CD4-positive, CD25-positive, alpha-beta regulatory T cell (primary cell): ENCODE measurements around the gene NECAB2. TPM values are rescaled to one million over a fixed set of nuclear protein-coding genes. Genes with fewer than 3 reads are reported as not detected.
A peak's percentile ranks its signal among the peaks of the same experiment; 100 is the strongest.

Experiments
- ATAC-seq, 2 donors: fragments of 150-1000 bp; cut with Tn5 transposase; one replicate each; pipeline ENCODE4 v1.10.0; 2021; ENCODE audit warnings: low read depth in 2 of 2, moderate number of reproducible peaks in 2 of 2, moderate library complexity in 1 of 2
- DNase-seq, 3 donors: peaks; one replicate each; pipeline versions ENCODE4 v3.0.0 to v3.0.0-alpha.2; 2012 to 2022; ENCODE audit warnings: mixed read lengths in 1 of 3
- H3K27ac ChIP-seq: one replicate; pipeline ENCODE4 v1.7.0; 2013; ENCODE audit warnings: mild to moderate bottlenecking, low read length; ENCODE audit not compliant: insufficient read depth, poor library complexity, severe bottlenecking
- H3K27me3 ChIP-seq: one replicate; pipeline ENCODE4 v1.7.0; 2013; ENCODE audit warnings: low read length; ENCODE audit not compliant: control insufficient read depth, insufficient read depth
- H3K36me3 ChIP-seq: one replicate; pipeline ENCODE4 v1.7.0; 2013; ENCODE audit warnings: mild to moderate bottlenecking, low read length, moderate library complexity; ENCODE audit not compliant: control insufficient read depth, insufficient read depth
- H3K4me1 ChIP-seq: 2 replicates; pipeline ENCODE4 v1.7.0; 2013; ENCODE audit warnings: mild to moderate bottlenecking, low read length; ENCODE audit not compliant: insufficient read depth, control insufficient read depth, poor library complexity, severe bottlenecking
- H3K4me3 ChIP-seq: one replicate; pipeline ENCODE4 v1.7.0; 2013; ENCODE audit warnings: low read depth, mild to moderate bottlenecking, low read length, moderate library complexity
- H3K9me3 ChIP-seq, 2 experiments: 1 replicate in 1 of 2; 2 replicates in 1 of 2; pipeline ENCODE4 v1.7.0; 2013; ENCODE audit warnings: low read length in 2 of 2, mild to moderate bottlenecking in 1 of 2, moderate library complexity in 1 of 2; ENCODE audit not compliant: control insufficient read depth in 2 of 2
- H3K27ac Mint-ChIP-seq, 3 donors: one replicate each; pipeline ENCODE4 v1.8.0; 2020 to 2022; ENCODE audit warnings: mild to moderate bottlenecking in 3 of 3, mixed read lengths in 3 of 3, moderate library complexity in 2 of 3
- H3K27me3 Mint-ChIP-seq: one replicate; pipeline ENCODE4 v1.8.0; 2022; ENCODE audit warnings: mild to moderate bottlenecking, mixed read lengths
- H3K36me3 Mint-ChIP-seq: one replicate; pipeline ENCODE4 v1.8.0; 2020; ENCODE audit warnings: mixed read lengths
- H3K4me1 Mint-ChIP-seq, 4 donors: one replicate each; pipeline ENCODE4 v1.8.0; 2020 to 2022; ENCODE audit warnings: mixed read lengths in 4 of 4, mild to moderate bottlenecking in 1 of 4
- H3K4me3 Mint-ChIP-seq, 4 donors: one replicate each; pipeline ENCODE4 v1.8.0; 2020 to 2022; ENCODE audit warnings: mild to moderate bottlenecking in 4 of 4, mixed read lengths in 4 of 4, moderate library complexity in 3 of 4
- H3K9me3 Mint-ChIP-seq, 7 donors: one replicate each; pipeline ENCODE4 v1.8.0; 2020 to 2022; ENCODE audit warnings: mixed read lengths in 7 of 7, mild to moderate bottlenecking in 3 of 7, moderate library complexity in 2 of 7
- polyA plus RNA-seq, 4 donors: library from polyadenylated mRNA; unstranded; fragments of 300-500 nt; fragmentation: Illumina TruSeq; gene quantifications; one replicate each; pipeline ENCODE4 v1.2.3, GENCODE V29; 2021
- total RNA-seq: library from RNA; stranded (reverse); gene quantifications from one replicate; pipeline ENCODE4 v1.2.3, GENCODE V29; 2022

NECAB2 gene
- total and polyA plus RNA-seq, 5 donors from 2014 or later, result not detected

- no peak overlapping the region for H3K27ac ChIP-seq
- peaks cover 14% of the 10 kb centered on the region for H3K27me3 Mint-ChIP-seq
- H3K9me3 ChIP-seq, result no peaks in the 10 kb centered on the region
- H3K4me1 Mint-ChIP-seq, result peaks cover 0 to 3% (median 0%) of the 10 kb centered on the region in 4 donors
- DNase-seq (no peak), ATAC-seq (no peak)
- H3K4me3 ChIP-seq, result no peak overlapping the region
- H3K4me1 ChIP-seq, result peaks cover 3% of the 10 kb centered on the region
- no peaks in the 10 kb centered on the region for H3K36me3 ChIP-seq
- no peaks in the 10 kb centered on the region for H3K27me3 ChIP-seq
- H3K4me3 Mint-ChIP-seq, result no peak overlapping the region
- no peaks in the 10 kb centered on the region for H3K36me3 Mint-ChIP-seq
- no peaks in the 10 kb centered on the region for H3K9me3 Mint-ChIP-seq
- H3K27ac Mint-ChIP-seq, result peak overlapping the region in 1 of 3 donors; percentile 48
Observed at GRCh38 chr16:83968891-83969649, 1.0 kb downstream of the NECAB2 start.

GRCh38 chr16:83969771-83970429, 1.9 kb downstream of the NECAB2 start:
- Histone ChIP-seq H3K27ac (no peak overlapping the region), H3K27me3 (no peaks in the 10 kb centered on the region), H3K4me1 (peaks cover 3% of the 10 kb centered on the region), H3K36me3 (no peaks in the 10 kb centered on the region), H3K4me3 (no peak overlapping the region), H3K9me3 (no peaks in the 10 kb centered on the region)
- Mint-ChIP-seq H3K4me3 (peak overlapping the region in 1 of 4 donors; percentile 52), H3K27ac (no peak overlapping the region), H3K27me3 (peaks cover 14% of the 10 kb centered on the region), H3K36me3 (no peaks in the 10 kb centered on the region), H3K4me1 (peaks cover 0 to 3% (median 0%) of the 10 kb centered on the region in 4 donors), H3K9me3 (no peaks in the 10 kb centered on the region)
- no peak for ATAC-seq
- no peak for DNase-seq

GRCh38 chr16:83970430-83970815, 2.4 kb downstream of the NECAB2 start:
- Histone ChIP-seq H3K4me3 (no peak overlapping the region), H3K36me3 (no peaks in the 10 kb centered on the region), H3K27me3 (no peaks in the 10 kb centered on the region), H3K9me3 (no peaks in the 10 kb centered on the region), H3K27ac (no peak overlapping the region), H3K4me1 (peaks cover 3% of the 10 kb centered on the region)
- no peak overlapping the region for H3K4me3 Mint-ChIP-seq
- H3K27ac Mint-ChIP-seq, result no peak overlapping the region
- ATAC-seq (no peak), DNase-seq (no peak)
- no peaks in the 10 kb centered on the region for H3K36me3 Mint-ChIP-seq
- peaks cover 0 to 3% (median 0%) of the 10 kb centered on the region in 4 donors for H3K4me1 Mint-ChIP-seq
- H3K9me3 Mint-ChIP-seq, result no peaks in the 10 kb centered on the region
- H3K27me3 Mint-ChIP-seq, result peaks cover 14% of the 10 kb centered on the region

GRCh38 chr16:83971165-83972130, 3.4 kb downstream of the NECAB2 start:
- ATAC-seq (no peak), DNase-seq (no peak)
- Histone ChIP-seq H3K4me3 (no peak overlapping the region), H3K9me3 (no peaks in the 10 kb centered on the region), H3K4me1 (peaks cover 3% of the 10 kb centered on the region), H3K27me3 (no peaks in the 10 kb centered on the region), H3K36me3 (no peaks in the 10 kb centered on the region), H3K27ac (no peak overlapping the region)
- Mint-ChIP-seq H3K27me3 (peaks cover 14% of the 10 kb centered on the region), H3K27ac (peak overlapping the region in 1 of 3 donors; percentile 5), H3K36me3 (no peaks in the 10 kb centered on the region), H3K4me3 (no peak overlapping the region), H3K4me1 (peaks cover 0 to 3% (median 0%) of the 10 kb centered on the region in 4 donors), H3K9me3 (no peaks in the 10 kb centered on the region)

- Histone ChIP-seq H3K36me3 (no peaks in the 10 kb centered on the region), H3K4me3 (no peak overlapping the region), H3K9me3 (no peaks in the 10 kb centered on the region), H3K27ac (no peak overlapping the region), H3K27me3 (no peaks in the 10 kb centered on the region), H3K4me1 (peaks cover 3% of the 10 kb centered on the region)
- Mint-ChIP-seq H3K4me3 (no peak overlapping the region), H3K9me3 (no peaks in the 10 kb centered on the region), H3K27me3 (peaks cover 14% of the 10 kb centered on the region), H3K36me3 (no peaks in the 10 kb centered on the region), H3K27ac (no peak overlapping the region), H3K4me1 (peaks cover 0 to 3% (median 0%) of the 10 kb centered on the region in 4 donors)
- ATAC-seq, result no peak
- DNase-seq, result no peak
Observed at GRCh38 chr16:83972256-83973008, 4.4 kb downstream of the NECAB2 start.

GRCh38 chr16:83973077-83973476, 5.0 kb downstream of the NECAB2 start:
- DNase-seq, result no peak
- no peak overlapping the region for H3K27ac Mint-ChIP-seq
- Histone ChIP-seq H3K36me3 (no peaks in the 10 kb centered on the region), H3K27ac (no peak overlapping the region), H3K4me3 (no peak overlapping the region), H3K27me3 (no peaks in the 10 kb centered on the region), H3K4me1 (peaks cover under 1% of the 10 kb centered on the region), H3K9me3 (peaks cover 0 to 4% of the 10 kb centered on the region in 2 experiments)
- H3K4me1 Mint-ChIP-seq, result no peaks in the 10 kb centered on the region
- no peak for ATAC-seq
- H3K9me3 Mint-ChIP-seq, result peaks cover 0 to 2% (median 0%) of the 10 kb centered on the region in 7 donors
- H3K36me3 Mint-ChIP-seq, result no peaks in the 10 kb centered on the region
- no peak overlapping the region for H3K4me3 Mint-ChIP-seq
- peaks cover 10% of the 10 kb centered on the region for H3K27me3 Mint-ChIP-seq
